ENCODE data around the gene COL12A1.

DNA sequence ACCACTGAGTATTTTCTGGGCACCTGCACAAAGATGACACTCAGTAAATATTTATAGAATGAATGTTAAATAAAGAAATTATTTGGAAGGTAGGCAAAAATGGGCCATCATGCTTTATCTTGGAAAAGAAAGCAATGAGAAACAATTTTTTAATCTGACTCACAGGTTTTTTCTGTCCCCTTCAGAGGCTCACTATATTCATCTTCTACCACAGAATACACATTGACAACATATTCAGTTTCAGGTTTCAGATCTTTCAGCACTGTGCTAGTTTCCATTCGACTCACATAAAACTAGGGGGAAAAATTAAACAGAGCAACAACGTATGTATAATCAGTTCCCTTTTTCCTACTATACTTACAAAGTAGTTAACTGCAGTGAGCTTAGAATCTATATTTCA, 58.3 kb downstream of the COL12A1 start:
- no peak for TF ChIP-seq EZH2 (IDR thresholded peaks at IDR 0.05)
- TF ChIP-seq, protein P1, sequence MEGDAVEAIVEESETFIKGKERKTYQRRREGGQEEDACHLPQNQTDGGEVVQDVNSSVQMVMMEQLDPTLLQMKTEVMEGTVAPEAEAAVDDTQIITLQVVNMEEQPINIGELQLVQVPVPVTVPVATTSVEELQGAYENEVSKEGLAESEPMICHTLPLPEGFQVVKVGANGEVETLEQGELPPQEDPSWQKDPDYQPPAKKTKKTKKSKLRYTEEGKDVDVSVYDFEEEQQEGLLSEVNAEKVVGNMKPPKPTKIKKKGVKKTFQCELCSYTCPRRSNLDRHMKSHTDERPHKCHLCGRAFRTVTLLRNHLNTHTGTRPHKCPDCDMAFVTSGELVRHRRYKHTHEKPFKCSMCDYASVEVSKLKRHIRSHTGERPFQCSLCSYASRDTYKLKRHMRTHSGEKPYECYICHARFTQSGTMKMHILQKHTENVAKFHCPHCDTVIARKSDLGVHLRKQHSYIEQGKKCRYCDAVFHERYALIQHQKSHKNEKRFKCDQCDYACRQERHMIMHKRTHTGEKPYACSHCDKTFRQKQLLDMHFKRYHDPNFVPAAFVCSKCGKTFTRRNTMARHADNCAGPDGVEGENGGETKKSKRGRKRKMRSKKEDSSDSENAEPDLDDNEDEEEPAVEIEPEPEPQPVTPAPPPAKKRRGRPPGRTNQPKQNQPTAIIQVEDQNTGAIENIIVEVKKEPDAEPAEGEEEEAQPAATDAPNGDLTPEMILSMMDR (IDR thresholded peaks at IDR 0.05): no peak
